Activated CD4-positive, alpha-beta memory T cell treated with anti-CD3 and anti-CD28 coated beads for 36 hours (primary cell): ENCODE data around the gene INCA1. TPM values are rescaled to one million over a fixed set of nuclear protein-coding genes. Genes with fewer than 3 reads are reported as not detected.

Experiments used
- CTCF ChIA-PET: fragments of 350-600 bp; sonication (Branson Sonifier 250); formaldehyde crosslinking; loops from one replicate; lab custom pipeline; 2021; ENCODE audit warnings: antibody characterized with exemption, inconsistent platforms; lab: Charles Lee
- POLR2A ChIA-PET: fragments of 350-600 bp; sonication (Branson Sonifier 250); formaldehyde crosslinking; loops from one replicate; lab custom pipeline; 2021; ENCODE audit warnings: antibody characterized with exemption; lab: Charles Lee
- DNase-seq: peaks from one replicate; pipeline ENCODE4 v3.0.0-alpha.2; 2020
- H3K27ac Mint-ChIP-seq: one replicate; pipeline ENCODE4 v1.8.0; 2021; ENCODE audit warnings: mixed read lengths
- H3K27me3 Mint-ChIP-seq: one replicate; pipeline ENCODE4 v1.8.0; 2021; ENCODE audit warnings: mixed read lengths
- H3K36me3 Mint-ChIP-seq: one replicate; pipeline ENCODE4 v1.8.0; 2021; ENCODE audit warnings: mixed read lengths
- H3K4me1 Mint-ChIP-seq: one replicate; pipeline ENCODE4 v1.8.0; 2021; ENCODE audit warnings: low read depth, mixed read lengths
- H3K4me3 Mint-ChIP-seq: one replicate; pipeline ENCODE4 v1.8.0; 2021; ENCODE audit warnings: mild to moderate bottlenecking, mixed read lengths
- H3K9me3 Mint-ChIP-seq: one replicate; pipeline ENCODE4 v1.8.0; 2021; ENCODE audit warnings: mixed read lengths
- intact Hi-C: fragments of 100-400 bp; cut with micrococcal nuclease; formaldehyde crosslinking; loops from one replicate; pipeline ENCODE4 v1.15.1; 2023
- total RNA-seq, 2 experiments: library from RNA; stranded (reverse); gene quantifications; one replicate each; pipeline ENCODE4 v1.2.3, GENCODE V29; 2021

The INCA1 gene
- total RNA-seq, result under 1 TPM in 1 of 2 experiments, not detected in 1; 0.40 TPM

- Mint-ChIP-seq H3K36me3 (peaks cover 7% of the 10 kb centered on the region), H3K4me1 (peaks cover 20% of the 10 kb centered on the region), H3K27me3 (no peaks in the 10 kb centered on the region), H3K9me3 (no peaks in the 10 kb centered on the region), H3K4me3 (peak within 1 kb of the TSS; percentile 82), H3K27ac (peak within 1 kb of the TSS; percentile 42)
- peak; percentile 93 for DNase-seq
- intact Hi-C loops, result loop anchor here (1.0 to 5.0 kb wide), 6 partner anchors 10 to 57 kb away; partner anchors contain the start of genes CAMTA2, RNF167 and SLC25A11
- ChIA-PET CTCF (interaction anchor here (0.6 to 1.9 kb wide), 8 partner anchors 9 to 88 kb away, joined by 3 to 8 read pairs (median 4); partner anchors contain the start of gene CAMTA2), POLR2A (interaction anchor here (0.6 to 2.9 kb wide), 8 partner anchors 10 to 80 kb away, joined by 3 to 31 read pairs (median 6); partner anchors contain the start of genes CAMTA2, PFN1, RNF167 and SLC25A11)
Measured at GRCh38 chr17:4997302-4998026, at the start of gene INCA1, which contains the start of gene KIF1C. INCA1 (minus strand) TSS chr17:4997522; CDS start chr17:4994437, 3,085 bp downstream. KIF1C (plus strand) TSS chr17:4997950; CDS start chr17:5000247, 2,297 bp downstream.

GRCh38 chr17:5045496-5045895 lies 48.2 kb upstream of the INCA1 start:
- Mint-ChIP-seq H3K36me3 (peaks cover 2% of the 10 kb centered on the region), H3K4me1 (peaks cover 62% of the 10 kb centered on the region), H3K27me3 (no peaks in the 10 kb centered on the region), H3K27ac (peak overlapping the region; percentile 70), H3K9me3 (no peaks in the 10 kb centered on the region), H3K4me3 (no peak overlapping the region)
- intact Hi-C loops, result no loop called here
- ChIA-PET CTCF (interaction anchor here (0.6 to 3.2 kb wide), 4 partner anchors 9 to 65 kb away, joined by 3 to 11 read pairs (median 6); no protein-coding TSS in a partner anchor), POLR2A (interaction anchor here (0.7 kb wide), 2 partner anchors 8 to 53 kb away, joined by 3 to 4 read pairs; no protein-coding TSS in a partner anchor)
- DNase-seq, result no peak

- H3K9me3 Mint-ChIP-seq, result no peaks in the 10 kb centered on the region
- H3K4me3 Mint-ChIP-seq, result no peak overlapping the region
- CTCF ChIA-PET, result interaction anchor here (1.0 to 3.2 kb wide), 2 partner anchors 14 to 17 kb away, joined by 4 to 11 read pairs; no protein-coding TSS in a partner anchor
- intact Hi-C loops, result no loop called here
- DNase-seq, result no peak
- peaks cover 61% of the 10 kb centered on the region for H3K4me1 Mint-ChIP-seq
- H3K36me3 Mint-ChIP-seq, result peaks cover 2% of the 10 kb centered on the region
- H3K27me3 Mint-ChIP-seq, result no peaks in the 10 kb centered on the region
- H3K27ac Mint-ChIP-seq, result peak overlapping the region; percentile 70
- POLR2A ChIA-PET, result interaction anchor here (1.2 kb wide), 1 partner anchor 10 kb away, joined by 4 read pairs; the partner anchor contains the start of gene SLC52A1
Measured at GRCh38 chr17:5044630-5045029, 47.3 kb upstream of the INCA1 start.

DNA sequence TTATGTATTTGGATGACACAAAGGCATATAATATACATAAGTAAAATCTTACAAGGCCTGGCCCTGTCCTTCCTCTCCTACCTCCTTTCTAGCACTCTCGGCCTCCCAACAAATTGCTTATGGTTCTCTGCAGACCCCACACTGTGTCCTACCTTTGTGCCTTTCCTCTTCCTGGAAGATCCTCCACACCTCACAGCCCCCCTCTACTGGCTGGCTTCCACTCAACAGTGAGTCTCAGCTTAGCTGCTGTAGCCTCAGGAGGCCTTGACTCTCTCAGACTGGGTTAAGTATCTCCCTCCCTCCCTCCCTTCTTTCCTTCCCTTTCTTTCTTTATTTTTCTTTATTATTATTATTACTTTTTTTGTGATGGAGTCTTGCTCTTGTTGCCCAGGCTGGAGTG lies 46.2 kb upstream of the INCA1 start:
- Mint-ChIP-seq H3K4me1 (peaks cover 53% of the 10 kb centered on the region), H3K4me3 (peak overlapping the region; percentile 28), H3K9me3 (no peaks in the 10 kb centered on the region), H3K27me3 (no peaks in the 10 kb centered on the region), H3K36me3 (peaks cover 2% of the 10 kb centered on the region), H3K27ac (peak overlapping the region; percentile 58)
- POLR2A ChIA-PET, result interaction anchor here (1.2 kb wide), 1 partner anchor 9 kb away, joined by 4 read pairs; the partner anchor contains the start of gene SLC52A1
- DNase-seq, result no peak
- CTCF ChIA-PET, result interaction anchor here (1.0 to 3.2 kb wide), 2 partner anchors 13 to 18 kb away, joined by 4 to 11 read pairs; no protein-coding TSS in a partner anchor
- intact Hi-C loops, result no loop called here

DNA sequence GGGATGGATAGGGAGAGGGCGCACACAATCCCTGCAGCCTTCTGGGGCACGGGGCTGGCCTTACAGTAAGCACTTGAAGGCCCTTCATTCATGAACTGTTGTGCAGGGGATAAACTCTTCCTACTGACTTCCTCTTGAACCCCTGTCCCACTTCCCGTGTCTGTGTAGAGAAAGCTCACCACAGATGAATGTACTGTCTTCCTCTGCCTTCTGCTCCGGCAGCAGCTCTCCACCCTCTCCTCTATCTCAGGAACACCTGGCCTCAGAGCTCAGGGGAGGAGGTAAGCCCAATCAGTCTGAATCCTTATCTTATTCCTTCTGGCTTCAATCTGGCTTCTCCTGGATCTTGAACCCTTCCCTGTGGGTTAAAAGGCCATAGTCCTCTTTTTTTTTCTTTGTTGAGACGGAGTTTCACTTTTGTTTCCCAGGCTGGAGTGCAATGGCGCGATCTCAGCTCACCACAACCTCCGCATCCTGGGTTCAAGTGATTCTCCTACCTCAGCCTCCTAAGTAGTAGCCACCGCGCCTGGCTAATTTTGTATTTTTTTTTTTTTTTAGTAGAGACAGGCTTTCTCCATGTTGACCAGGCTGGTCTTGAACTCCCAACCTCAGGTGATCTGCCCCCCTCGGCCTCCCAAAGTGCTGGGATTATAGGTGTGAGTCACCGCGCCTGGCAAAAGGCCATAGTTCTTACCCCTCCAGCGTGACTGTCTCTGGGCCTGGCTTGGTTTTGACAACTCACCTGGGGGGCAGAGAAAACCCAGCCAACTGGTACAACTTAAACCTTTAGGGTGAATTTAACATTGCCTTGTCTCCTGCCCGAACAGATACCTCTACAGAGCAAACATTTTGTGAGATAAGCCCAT lies 45.1 kb upstream of the INCA1 start:
- intact Hi-C loops, result no loop called here
- H3K36me3 Mint-ChIP-seq, result peaks cover 2% of the 10 kb centered on the region
- no peaks in the 10 kb centered on the region for H3K27me3 Mint-ChIP-seq
- H3K9me3 Mint-ChIP-seq, result no peaks in the 10 kb centered on the region
- ChIA-PET CTCF (interaction anchor here (0.9 kb wide), 1 partner anchor 12 kb away, joined by 5 read pairs; no protein-coding TSS in a partner anchor), POLR2A (interaction anchor here (1.0 kb wide), 1 partner anchor 12 kb away, joined by 3 read pairs; no protein-coding TSS in a partner anchor)
- peaks cover 43% of the 10 kb centered on the region for H3K4me1 Mint-ChIP-seq
- H3K27ac Mint-ChIP-seq, result peak overlapping the region; percentile 78
- H3K4me3 Mint-ChIP-seq, result peak overlapping the region; percentile 67
- peak; percentile 65 for DNase-seq

GRCh38 chr17:5035315-5035714 lies 38.0 kb upstream of the INCA1 start, which contains the start of gene SLC52A1:
SLC52A1 (minus strand) TSS chr17:5035426; CDS start chr17:5034606, 820 bp downstream.
- H3K27ac Mint-ChIP-seq, result no peak within 1 kb of the TSS
- ChIA-PET POLR2A (interaction anchor here (0.6 to 1.8 kb wide), 2 partner anchors 9 to 14 kb away, joined by 3 to 4 read pairs; no protein-coding TSS in a partner anchor), CTCF (interaction anchor here (1.2 to 2.2 kb wide), 2 partner anchors 10 to 27 kb away, joined by 3 to 16 read pairs; no protein-coding TSS in a partner anchor)
- H3K27me3 Mint-ChIP-seq, result no peaks in the 10 kb centered on the region
- no peaks in the 10 kb centered on the region for H3K36me3 Mint-ChIP-seq
- H3K4me3 Mint-ChIP-seq, result no peak within 1 kb of the TSS
- no peaks in the 10 kb centered on the region for H3K9me3 Mint-ChIP-seq
- no peak for DNase-seq
- intact Hi-C loops, result no loop called here
- peaks cover 14% of the 10 kb centered on the region for H3K4me1 Mint-ChIP-seq

- no peak overlapping the region for H3K27ac Mint-ChIP-seq
- H3K9me3 Mint-ChIP-seq, result no peaks in the 10 kb centered on the region
- H3K36me3 Mint-ChIP-seq, result no peaks in the 10 kb centered on the region
- no peaks in the 10 kb centered on the region for H3K27me3 Mint-ChIP-seq
- ChIA-PET POLR2A (interaction anchor here (1.8 kb wide), 1 partner anchor 9 kb away, joined by 4 read pairs; no protein-coding TSS in a partner anchor), CTCF (interaction anchor here (1.0 to 2.2 kb wide), 3 partner anchors 15 to 54 kb away, joined by 4 to 16 read pairs (median 4); no protein-coding TSS in a partner anchor)
- no peak for DNase-seq
- intact Hi-C loops, result loop anchor here (5.0 kb wide), 2 partner anchors 37 to 67 kb away; partner anchors contain the start of genes INCA1, KIF1C and SPAG7
- H3K4me3 Mint-ChIP-seq, result no peak overlapping the region
- peaks cover 16% of the 10 kb centered on the region for H3K4me1 Mint-ChIP-seq
Measured at GRCh38 chr17:5034651-5035050, 37.3 kb upstream of the INCA1 start.

DNA sequence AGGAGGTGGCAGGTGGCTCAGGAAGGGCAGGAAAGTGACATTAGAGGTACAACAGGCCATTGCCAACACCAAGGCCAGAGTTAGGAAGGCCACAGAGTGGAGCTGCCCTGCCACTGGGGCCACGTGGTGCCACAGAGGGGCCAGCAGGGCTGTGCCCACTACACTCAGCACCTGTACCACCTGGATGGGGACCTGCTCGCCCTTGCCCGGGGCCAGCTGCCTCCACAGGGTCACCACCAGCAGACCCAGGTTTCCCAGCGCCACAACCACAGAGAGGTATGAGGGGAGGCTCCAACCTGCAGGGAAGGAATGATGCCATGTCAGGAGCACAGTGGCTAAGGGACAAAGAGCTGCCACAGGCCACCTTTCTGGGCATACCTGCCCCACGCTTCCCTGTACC lies 36.7 kb upstream of the INCA1 start:
- Mint-ChIP-seq H3K4me3 (no peak overlapping the region), H3K27ac (no peak overlapping the region), H3K4me1 (peaks cover 16% of the 10 kb centered on the region), H3K9me3 (no peaks in the 10 kb centered on the region), H3K36me3 (no peaks in the 10 kb centered on the region), H3K27me3 (no peaks in the 10 kb centered on the region)
- no peak for DNase-seq
- POLR2A ChIA-PET, result interaction anchor here (1.8 kb wide), 1 partner anchor 10 kb away, joined by 4 read pairs; no protein-coding TSS in a partner anchor
- CTCF ChIA-PET, result interaction anchor here (1.0 to 2.2 kb wide), 3 partner anchors 15 to 53 kb away, joined by 4 to 16 read pairs (median 4); no protein-coding TSS in a partner anchor
- intact Hi-C loops, result loop anchor here (5.0 kb wide), 2 partner anchors 37 to 67 kb away; partner anchors contain the start of genes INCA1, KIF1C and SPAG7

DNA sequence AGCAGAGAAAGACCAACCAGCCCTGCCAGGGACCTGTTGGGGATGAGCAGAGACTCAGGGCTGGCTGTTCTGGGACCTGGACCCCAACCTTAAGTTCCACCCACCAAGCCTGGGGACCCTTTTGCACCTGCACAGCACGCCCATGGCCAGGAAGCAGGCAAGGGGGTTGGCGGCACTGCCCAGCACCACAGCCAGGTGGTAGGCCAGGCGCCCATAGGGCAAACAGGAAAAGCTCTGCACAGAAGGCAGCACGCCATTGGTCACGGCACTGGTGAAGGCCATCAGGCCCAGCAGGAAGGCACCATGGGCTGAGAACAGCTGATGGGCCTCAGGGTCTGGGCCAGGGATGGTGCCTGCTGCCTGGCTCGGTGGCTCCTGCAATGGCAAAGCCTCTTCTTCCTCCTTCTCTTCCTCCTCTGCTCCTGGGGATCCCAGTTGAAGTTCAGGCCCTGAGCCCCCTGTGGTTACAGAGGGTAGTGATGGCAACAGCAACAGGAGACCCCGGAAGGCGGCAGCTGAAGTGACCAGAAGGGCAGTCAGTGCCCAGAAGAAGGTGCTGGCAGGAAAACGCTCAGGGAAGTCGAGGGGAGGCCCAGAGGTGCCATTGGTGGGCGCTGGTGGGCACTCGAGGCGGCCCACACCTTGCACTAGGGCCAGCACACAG lies 36.2 kb upstream of the INCA1 start:
- intact Hi-C loops, result loop anchor here (5.0 kb wide), 2 partner anchors 36 to 66 kb away; partner anchors contain the start of genes INCA1, KIF1C and SPAG7
- POLR2A ChIA-PET, result interaction anchor here (1.8 kb wide), 1 partner anchor 11 kb away, joined by 4 read pairs; no protein-coding TSS in a partner anchor
- H3K27ac Mint-ChIP-seq, result no peak overlapping the region

GRCh38 chr17:5032865-5033264 lies 35.5 kb upstream of the INCA1 start:
- H3K27ac Mint-ChIP-seq, result no peak overlapping the region
- H3K36me3 Mint-ChIP-seq, result no peaks in the 10 kb centered on the region
- POLR2A ChIA-PET, result no interaction called here
- intact Hi-C loops, result loop anchor here (5.0 kb wide), 2 partner anchors 36 to 66 kb away; partner anchors contain the start of genes INCA1, KIF1C and SPAG7
- no peaks in the 10 kb centered on the region for H3K9me3 Mint-ChIP-seq
- DNase-seq, result no peak
- no peaks in the 10 kb centered on the region for H3K27me3 Mint-ChIP-seq
- H3K4me1 Mint-ChIP-seq, result peaks cover 16% of the 10 kb centered on the region
- CTCF ChIA-PET, result interaction anchor here (1.2 to 7.9 kb wide), 4 partner anchors 17 to 124 kb away, joined by 3 to 74 read pairs (median 8); no protein-coding TSS in a partner anchor
- no peak overlapping the region for H3K4me3 Mint-ChIP-seq

More for the DNA sequence above, 36.2 kb upstream of the INCA1 start:
- Mint-ChIP-seq H3K4me1 (peaks cover 16% of the 10 kb centered on the region), H3K4me3 (no peak overlapping the region), H3K9me3 (no peaks in the 10 kb centered on the region), H3K36me3 (no peaks in the 10 kb centered on the region), H3K27me3 (no peaks in the 10 kb centered on the region)
- CTCF ChIA-PET, result interaction anchor here (1.2 kb wide), 1 partner anchor 72 kb away, joined by 3 read pairs; no protein-coding TSS in a partner anchor
- no peak for DNase-seq
